PC-3 (cell line): ENCODE data around the gene SPAM1. TPM values are rescaled to one million over a fixed set of nuclear protein-coding genes. Genes with fewer than 3 reads are reported as not detected.

Experiments
- ATAC-seq: fragments of 200-7000 bp; cut with Tn5 transposase; 2 replicates; pipeline ENCODE4 v1.9.1; 2020; ENCODE audit warnings: mild to moderate bottlenecking, moderate library complexity
- BruUV-seq: library from RNA; stranded (reverse); fragments of 400-500 nt; replicated peaks from 2 replicates; lab custom pipeline; 2021; lab: Mats Ljungman, UMichigan
- CTCF ChIA-PET: fragments of 300-600 bp; sonication (Branson Sonifier 250); formaldehyde crosslinking; loops from one replicate; lab custom pipeline; 2022; ENCODE audit warnings: antibody characterized with exemption; lab: Charles Lee
- POLR2A ChIA-PET: fragments of 300-600 bp; sonication (Branson Sonifier 250); formaldehyde crosslinking; loops from one replicate; lab custom pipeline; 2022; ENCODE audit warnings: antibody characterized with exemption; ENCODE audit not compliant: unreplicated experiment; lab: Charles Lee
- DNase-seq: peaks from one replicate; pipeline ENCODE4 v3.0.0-alpha.2; 2015
- H2AFZ ChIP-seq: fragments of 300-600 bp; sonication (generic); 2 replicates; pipeline ENCODE4 v1.6.0; 2016; ENCODE audit warnings: antibody characterized with exemption, low read length
- H3F3A ChIP-seq: fragments of 300-600 bp; sonication (generic); one replicate; pipeline ENCODE4 v1.6.0; 2017; ENCODE audit warnings: antibody characterized with exemption, low read length, control low read depth, mild to moderate bottlenecking; ENCODE audit not compliant: unreplicated experiment
- H3K27ac ChIP-seq: fragments of 300-600 bp; sonication (generic); 2 replicates; pipeline ENCODE4 v1.5.1; 2016; ENCODE audit warnings: mild to moderate bottlenecking, low read length
- H3K27me3 ChIP-seq: fragments of 300-600 bp; sonication (generic); 2 replicates; pipeline ENCODE4 v1.6.1; 2016; ENCODE audit warnings: low read length, mixed read lengths
- H3K36me3 ChIP-seq: fragments of 300-600 bp; sonication (generic); 2 replicates; pipeline ENCODE4 v1.6.1; 2016; ENCODE audit warnings: low read depth, mixed run types, low read length, mixed read lengths
- H3K4me1 ChIP-seq: fragments of 300-600 bp; sonication (generic); 2 replicates; pipeline ENCODE4 v1.5.1; 2016; ENCODE audit warnings: low read length; ENCODE audit not compliant: insufficient read depth
- H3K4me2 ChIP-seq: fragments of 300-600 bp; sonication (generic); 2 replicates; pipeline ENCODE4 v1.6.0; 2016; ENCODE audit warnings: low read length
- H3K4me3 ChIP-seq: fragments of 300-600 bp; sonication (generic); 2 replicates; pipeline ENCODE4 v1.5.1; 2016; ENCODE audit warnings: mild to moderate bottlenecking, low read length, mixed read lengths
- H3K79me2 ChIP-seq: fragments of 300-600 bp; sonication (generic); 2 replicates; pipeline ENCODE4 v1.6.1; 2017; ENCODE audit warnings: low read length, mixed read lengths
- H3K9ac ChIP-seq: fragments of 300-600 bp; sonication (generic); 2 replicates; pipeline ENCODE4 v1.6.0; 2016; ENCODE audit warnings: mild to moderate bottlenecking, low read length
- H3K9me2 ChIP-seq: fragments of 300-600 bp; sonication (generic); replicated peaks from 2 replicates; pipeline ENCODE4 v1.6.1; 2016; ENCODE audit warnings: mixed run types, low read length, mixed read lengths
- H3K9me3 ChIP-seq: fragments of 300-600 bp; sonication (generic); 2 replicates; pipeline ENCODE4 v1.6.1; 2016; ENCODE audit warnings: low read length, mixed read lengths
- H4K20me1 ChIP-seq: fragments of 300-600 bp; sonication (generic); 2 replicates; pipeline ENCODE4 v1.6.1; 2016; ENCODE audit warnings: low read length, mixed read lengths
- CTCF ChIP-seq: fragments of 300-600 bp; sonication (generic); conservative IDR thresholded peaks from 2 replicates; pipeline ENCODE4 v1.5.1; 2017; ENCODE audit warnings: antibody characterized with exemption, low read depth, mild to moderate bottlenecking, low read length
- EZH2 ChIP-seq: fragments of 300-600 bp; sonication (generic); IDR thresholded peaks from one replicate; pipeline ENCODE4 v1.6.1; 2017; ENCODE audit warnings: antibody characterized with exemption, mild to moderate bottlenecking, low read length; ENCODE audit not compliant: unreplicated experiment
- EZH2phosphoT487 ChIP-seq: fragments of 300-600 bp; sonication (generic); IDR thresholded peaks from 2 replicates; pipeline ENCODE4 v1.6.1; 2018; ENCODE audit warnings: mild to moderate bottlenecking, antibody characterized with exemption, low read length, borderline replicate concordance
- intact Hi-C: fragments of 100-400 bp; cut with micrococcal nuclease; formaldehyde crosslinking; loops from 2 replicates; pipeline ENCODE4 v1.9.0; 2023
- total RNA-seq: library from RNA; depleted of rRNA; stranded (reverse); fragments of >200 nt; gene quantifications from 2 replicates; pipeline ENCODE4 v1.2.3, GENCODE V29; 2014

The SPAM1 gene
- total RNA-seq, 1 experiment from 2014 or later: not detected

- H3K79me2 ChIP-seq: no peaks in the 10 kb centered on the region
- H3K36me3 ChIP-seq: no peaks in the 10 kb centered on the region
- no peak overlapping the region for H2AFZ ChIP-seq
- H3F3A ChIP-seq: no peaks in the 10 kb centered on the region
- no peak for DNase-seq
- POLR2A ChIA-PET: no interaction called here
- BruUV-seq: no TSS peak
- no peak overlapping the region for H3K4me3 ChIP-seq
- no peaks in the 10 kb centered on the region for H3K9me3 ChIP-seq
- H3K4me1 ChIP-seq: peaks cover 3% of the 10 kb centered on the region
- H3K9ac ChIP-seq: no peak overlapping the region
- H3K4me2 ChIP-seq: no peak overlapping the region
- intact Hi-C loops: no loop called here
- H4K20me1 ChIP-seq: no peaks in the 10 kb centered on the region
- no peak overlapping the region for H3K27ac ChIP-seq
- no peaks in the 10 kb centered on the region for H3K9me2 ChIP-seq
- CTCF ChIA-PET: no interaction called here
- no peak for TF ChIP-seq CTCF
- TF ChIP-seq EZH2phosphoT487: no peak
- no peak for TF ChIP-seq EZH2
- H3K27me3 ChIP-seq: no peaks in the 10 kb centered on the region
- ATAC-seq: no peak
These were observed 1.4 kb upstream of the SPAM1 start for GRCh38 chr7:123923599-123923998.

- POLR2A ChIA-PET: no interaction called here
- no peaks in the 10 kb centered on the region for H4K20me1 ChIP-seq
- intact Hi-C loops: loop anchor here (1.0 to 5.0 kb wide), 4 partner anchors 28 to 868 kb away; no protein-coding TSS in a partner anchor
- no peaks in the 10 kb centered on the region for H3K9me3 ChIP-seq
- H3K27me3 ChIP-seq: no peaks in the 10 kb centered on the region
- no peaks in the 10 kb centered on the region for H3K9me2 ChIP-seq
- DNase-seq (peak; percentile 95), ATAC-seq (peak; percentile 96)
- no peaks in the 10 kb centered on the region for H3K79me2 ChIP-seq
- H3F3A ChIP-seq: no peaks in the 10 kb centered on the region
- no peaks in the 10 kb centered on the region for H3K36me3 ChIP-seq
- no TSS peak for BruUV-seq
- H3K27ac ChIP-seq: peak overlapping the region; percentile 55
- peaks cover 14% of the 10 kb centered on the region for H3K4me1 ChIP-seq
- no peak overlapping the region for H3K9ac ChIP-seq
- CTCF ChIA-PET: no interaction called here
- peak overlapping the region; percentile 49 for H3K4me2 ChIP-seq
- TF ChIP-seq CTCF (no peak), EZH2phosphoT487 (no peak), EZH2 (no peak)
- H3K4me3 ChIP-seq: no peak overlapping the region
- no peak overlapping the region for H2AFZ ChIP-seq
These were observed 4.1 kb downstream of the SPAM1 start for GRCh38 chr7:123929107-123929506.

- no peak for ATAC-seq
- Histone ChIP-seq H3K9me3 (no peaks in the 10 kb centered on the region), H4K20me1 (no peaks in the 10 kb centered on the region), H3K79me2 (no peaks in the 10 kb centered on the region), H2AFZ (no peak overlapping the region), H3K9ac (no peak overlapping the region), H3K4me1 (peaks cover 14% of the 10 kb centered on the region), H3K4me2 (peak overlapping the region; percentile 22), H3K27me3 (no peaks in the 10 kb centered on the region), H3K9me2 (no peaks in the 10 kb centered on the region), H3F3A (no peaks in the 10 kb centered on the region), H3K27ac (peak overlapping the region; percentile 36), H3K4me3 (no peak overlapping the region), H3K36me3 (no peaks in the 10 kb centered on the region)
- POLR2A ChIA-PET: no interaction called here
- intact Hi-C loops: loop anchor here (1.0 to 5.0 kb wide), 4 partner anchors 28 to 868 kb away; no protein-coding TSS in a partner anchor
- no peak for DNase-seq
- CTCF ChIA-PET: no interaction called here
- BruUV-seq: no TSS peak
- TF ChIP-seq EZH2: no peak
- no peak for TF ChIP-seq CTCF
- no peak for TF ChIP-seq EZH2phosphoT487
These were observed 4.6 kb downstream of the SPAM1 start for GRCh38 chr7:123929655-123930054.
